ENCODE data around the gene AGMAT.

The AGMAT gene

DNA sequence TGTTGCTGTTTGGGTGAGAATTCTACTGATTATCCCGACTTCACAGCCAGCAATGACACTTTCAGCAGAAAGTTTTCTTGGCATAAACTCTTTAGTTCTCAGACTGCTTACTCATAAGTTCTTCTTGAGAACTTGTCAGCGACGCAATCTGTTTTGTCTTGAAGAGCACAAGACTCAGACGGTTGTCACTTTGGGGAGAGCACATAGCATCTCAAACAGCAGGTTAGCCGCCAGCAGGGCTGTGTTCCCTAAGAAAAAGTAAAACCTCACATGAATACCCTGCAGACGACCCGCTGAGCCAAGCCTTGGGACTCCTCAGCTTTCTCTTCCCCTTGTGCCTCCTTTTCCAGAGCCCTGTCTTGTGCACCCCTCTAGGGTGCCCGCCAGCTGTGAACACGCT, 11.4 kb downstream of the AGMAT start:
- H3K4me3 ChIP-seq (ENCODE audit: low read length) = no peak overlapping the region
- peak; percentile 67 for DNase-seq (ENCODE audit: low read depth)
- TF ChIP-seq, protein P1, sequence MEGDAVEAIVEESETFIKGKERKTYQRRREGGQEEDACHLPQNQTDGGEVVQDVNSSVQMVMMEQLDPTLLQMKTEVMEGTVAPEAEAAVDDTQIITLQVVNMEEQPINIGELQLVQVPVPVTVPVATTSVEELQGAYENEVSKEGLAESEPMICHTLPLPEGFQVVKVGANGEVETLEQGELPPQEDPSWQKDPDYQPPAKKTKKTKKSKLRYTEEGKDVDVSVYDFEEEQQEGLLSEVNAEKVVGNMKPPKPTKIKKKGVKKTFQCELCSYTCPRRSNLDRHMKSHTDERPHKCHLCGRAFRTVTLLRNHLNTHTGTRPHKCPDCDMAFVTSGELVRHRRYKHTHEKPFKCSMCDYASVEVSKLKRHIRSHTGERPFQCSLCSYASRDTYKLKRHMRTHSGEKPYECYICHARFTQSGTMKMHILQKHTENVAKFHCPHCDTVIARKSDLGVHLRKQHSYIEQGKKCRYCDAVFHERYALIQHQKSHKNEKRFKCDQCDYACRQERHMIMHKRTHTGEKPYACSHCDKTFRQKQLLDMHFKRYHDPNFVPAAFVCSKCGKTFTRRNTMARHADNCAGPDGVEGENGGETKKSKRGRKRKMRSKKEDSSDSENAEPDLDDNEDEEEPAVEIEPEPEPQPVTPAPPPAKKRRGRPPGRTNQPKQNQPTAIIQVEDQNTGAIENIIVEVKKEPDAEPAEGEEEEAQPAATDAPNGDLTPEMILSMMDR (conservative IDR thresholded peaks at IDR 0.05; ENCODE audit: low read length) = no peak

DNA sequence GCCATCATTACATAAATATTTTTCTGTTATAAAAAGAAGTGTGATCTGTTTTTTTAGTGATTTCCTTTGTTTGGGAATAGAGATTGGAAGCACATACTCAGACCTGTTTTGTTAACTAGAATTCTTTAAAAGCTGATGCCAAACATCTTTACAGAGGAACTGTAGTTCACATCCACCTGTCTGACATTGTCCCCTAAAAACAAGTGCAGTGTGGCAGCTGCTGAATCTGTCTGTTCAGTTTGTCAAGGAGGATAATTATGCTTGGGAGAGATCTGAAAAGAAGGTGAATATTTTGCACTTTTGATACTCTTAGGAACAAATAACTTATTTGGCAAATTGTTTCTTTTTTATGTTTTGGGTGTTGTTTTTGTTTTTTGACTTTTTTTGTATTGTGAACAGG, 13.6 kb downstream of the AGMAT start:
- no peak overlapping the region for H3K4me3 ChIP-seq (ENCODE audit: low read length)
- TF ChIP-seq, protein P1 (conservative IDR thresholded peaks at IDR 0.05; ENCODE audit: low read length) = no peak
- no peak for DNase-seq (ENCODE audit: low read depth)

DNA sequence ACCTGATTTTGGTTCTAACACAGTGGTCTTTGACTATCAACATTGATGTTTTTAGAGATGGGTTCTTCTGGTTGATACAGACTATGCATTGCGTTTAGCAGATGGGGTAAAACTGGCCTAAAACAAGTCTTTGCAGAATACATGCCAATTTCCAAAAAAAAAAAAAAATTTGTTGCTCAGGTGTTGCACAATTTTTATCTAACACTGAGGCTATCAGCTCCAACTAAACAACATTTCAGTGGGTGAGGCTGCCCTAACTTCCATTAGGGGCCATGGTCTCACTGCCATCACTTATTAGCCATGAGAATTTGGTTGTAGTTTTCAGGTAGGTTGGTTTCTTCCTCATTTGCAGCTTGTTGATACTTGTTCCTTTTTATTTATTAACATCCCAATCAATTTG, 14.0 kb downstream of the AGMAT start:
- no peak for DNase-seq (ENCODE audit: low read depth)
- TF ChIP-seq, protein P1 (conservative IDR thresholded peaks at IDR 0.05; ENCODE audit: low read length) = no peak
- no peak overlapping the region for H3K4me3 ChIP-seq (ENCODE audit: low read length)

DNA sequence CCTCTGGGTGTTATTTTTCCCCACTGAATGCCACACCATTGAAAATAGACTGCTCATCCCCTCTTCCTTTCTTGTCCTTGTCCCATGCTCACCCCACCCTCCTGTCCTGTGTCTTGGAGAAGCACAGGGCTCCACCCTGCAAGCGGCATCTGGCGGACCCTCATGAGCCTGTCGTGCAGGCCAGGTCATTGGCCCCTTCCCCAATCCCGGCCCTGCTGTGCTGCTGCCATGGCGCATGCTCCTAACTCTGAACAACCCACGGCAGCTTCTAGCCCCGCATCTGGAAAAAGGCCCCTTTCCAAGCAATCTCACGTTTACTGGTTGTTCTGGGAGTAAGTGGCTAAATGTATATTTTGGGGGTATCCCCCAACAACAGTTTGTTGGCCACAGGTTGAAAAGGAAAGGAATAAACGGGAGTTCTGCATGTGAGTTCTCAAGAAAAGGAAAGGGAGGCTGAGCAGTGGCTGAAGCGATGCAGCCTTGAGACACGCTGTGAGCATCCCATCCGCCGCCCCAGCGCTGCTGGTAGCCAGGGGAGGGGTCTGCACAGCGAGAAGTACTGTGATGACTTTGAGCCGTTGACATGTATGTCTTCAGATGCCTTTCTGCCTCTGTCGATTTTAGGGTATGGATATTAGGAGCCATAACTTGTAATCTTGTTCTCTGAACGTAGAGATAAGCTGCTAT, 16.3 kb downstream of the AGMAT start:
- no peak overlapping the region for H3K4me3 ChIP-seq (ENCODE audit: low read length)
- no peak for DNase-seq (ENCODE audit: low read depth)
- TF ChIP-seq, protein P1 (conservative IDR thresholded peaks at IDR 0.05; ENCODE audit: low read length) = no peak

DNA sequence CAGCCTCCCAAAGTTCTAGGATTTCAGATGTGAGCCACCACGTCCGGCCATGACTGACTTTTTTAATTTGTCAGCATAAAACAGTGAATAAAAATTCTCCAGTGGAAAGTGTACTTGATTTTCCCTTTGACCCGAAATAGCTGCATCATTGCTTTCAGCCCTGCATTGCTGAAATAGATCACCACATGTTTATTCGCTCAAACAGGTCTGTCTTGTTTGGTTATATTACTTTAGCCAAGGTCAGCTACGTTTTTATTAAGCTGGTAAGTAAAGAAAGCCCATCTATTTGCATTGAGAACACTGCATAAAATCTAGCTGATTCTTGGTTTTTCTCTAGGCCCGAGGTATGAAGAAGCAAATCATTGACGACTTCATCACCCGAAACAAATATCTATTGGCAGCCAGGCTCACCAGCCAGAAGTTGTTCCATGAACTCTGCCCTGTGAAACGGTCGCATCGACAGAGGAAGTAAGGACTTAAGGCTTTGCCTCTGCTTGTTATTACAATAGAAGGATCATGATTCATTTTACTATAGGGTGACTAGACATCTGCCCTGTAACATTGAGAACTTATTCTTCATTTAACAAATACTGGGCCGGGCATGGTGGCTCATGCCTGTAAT, 25.6 kb downstream of the AGMAT start:
- TF ChIP-seq, protein P1 (conservative IDR thresholded peaks at IDR 0.05; ENCODE audit: low read length) = no peak

DNA sequence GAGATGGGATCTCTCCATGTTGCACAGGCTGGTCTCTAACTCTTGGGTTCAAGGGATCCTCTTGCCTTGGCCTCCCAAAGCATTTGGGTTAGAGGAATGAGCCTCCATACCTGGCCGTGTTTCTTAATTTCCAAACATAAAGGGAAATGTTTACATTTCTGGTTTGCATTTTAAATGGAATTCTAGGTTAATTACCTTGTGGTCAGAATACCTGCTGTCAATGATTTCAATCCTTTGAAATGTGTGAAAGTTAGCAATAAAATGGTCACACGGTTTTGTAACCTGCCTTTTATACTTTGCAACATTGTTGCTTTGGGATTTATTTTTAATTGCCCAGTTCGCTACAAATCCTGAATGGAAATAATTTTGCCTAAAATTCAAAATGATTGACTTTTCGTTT, 26.3 kb downstream of the AGMAT start:
- TF ChIP-seq, protein P1 (conservative IDR thresholded peaks at IDR 0.05; ENCODE audit: low read length) = no peak
- H3K4me3 ChIP-seq (ENCODE audit: low read length) = no peak overlapping the region
- DNase-seq (ENCODE audit: low read depth) = no peak

More for the DNA sequence above, 25.6 kb downstream of the AGMAT start:
- no peak overlapping the region for H3K4me3 ChIP-seq (ENCODE audit: low read length)
- no peak for DNase-seq (ENCODE audit: low read depth)

DNA sequence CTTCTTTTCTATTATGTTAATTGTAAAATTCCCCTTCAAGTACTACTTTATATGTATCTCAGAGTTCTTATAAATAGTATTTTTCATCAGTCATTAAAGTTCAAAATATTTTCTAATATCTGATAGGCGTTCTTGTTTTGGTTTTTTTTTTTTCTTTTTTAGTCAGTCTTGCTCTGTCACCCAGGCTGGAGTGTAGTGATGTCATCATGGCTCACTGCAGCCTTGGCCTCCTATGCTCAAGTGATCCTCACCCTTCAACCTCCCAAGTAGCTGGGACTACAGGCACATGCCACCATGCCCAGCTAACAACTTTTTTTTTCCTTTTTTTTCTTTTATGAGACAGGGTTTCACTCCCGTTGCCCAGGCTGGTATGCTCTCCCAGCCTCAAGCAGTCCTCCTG, 27.3 kb downstream of the AGMAT start:
- TF ChIP-seq, protein P1 (conservative IDR thresholded peaks at IDR 0.05; ENCODE audit: low read length) = no peak
- H3K4me3 ChIP-seq (ENCODE audit: low read length) = no peak overlapping the region
- DNase-seq (ENCODE audit: low read depth) = no peak
